GOT3 (cell line): ENCODE data around the gene DRC7.
A peak's percentile ranks its signal among the peaks of the same experiment; 100 is the strongest.

Experiments used
- DNase-seq: peaks from one replicate; lab custom pipeline; 2025; ENCODE audit warnings: mixed read lengths; lab: John Stamatoyannopoulos, UW

Gene DRC7

GRCh38 chr16:57677622-57678369, 16.8 kb upstream of the DRC7 start:
- no peak for DNase-seq

GRCh38 chr16:57679016-57679415, 15.6 kb upstream of the DRC7 start:
- no peak for DNase-seq

GRCh38 chr16:57679767-57680482, 14.7 kb upstream of the DRC7 start:
- DNase-seq, result no peak

- DNase-seq, result no peak
Measured at GRCh38 chr16:57680842-57681375, 13.7 kb upstream of the DRC7 start.

GRCh38 chr16:57681950-57682728, 12.5 kb upstream of the DRC7 start:
- DNase-seq, result no peak

- DNase-seq, result no peak
Measured at GRCh38 chr16:57682809-57683635, 11.6 kb upstream of the DRC7 start.

- DNase-seq, result no peak
Measured at GRCh38 chr16:57683636-57684545, 10.7 kb upstream of the DRC7 start.

GRCh38 chr16:57684626-57685358, 9.8 kb upstream of the DRC7 start:
- no peak for DNase-seq

GRCh38 chr16:57685633-57686032, 9.0 kb upstream of the DRC7 start:
- DNase-seq, result no peak

GRCh38 chr16:57686577-57686976, 8.0 kb upstream of the DRC7 start:
- DNase-seq, result no peak

- DNase-seq, result peak; percentile 34
Measured at GRCh38 chr16:57687363-57687929, 7.2 kb upstream of the DRC7 start.

- no peak for DNase-seq
Measured at GRCh38 chr16:57688487-57688986, 6.1 kb upstream of the DRC7 start.

- no peak for DNase-seq
Measured at GRCh38 chr16:57688987-57689761, 5.4 kb upstream of the DRC7 start.

GRCh38 chr16:57689762-57690558, 4.6 kb upstream of the DRC7 start:
- DNase-seq, result no peak

- DNase-seq, result no peak
Measured at GRCh38 chr16:57690782-57691471, 3.7 kb upstream of the DRC7 start.

- DNase-seq, result no peak
Measured at GRCh38 chr16:57692636-57693035, 2.0 kb upstream of the DRC7 start.

GRCh38 chr16:57693550-57693949, 1.1 kb upstream of the DRC7 start:
- no peak for DNase-seq
